Smooth muscle cell of the coronary artery (primary cell): Measurements from ENCODE around the gene NR2F1. TPM values are rescaled to one million over a fixed set of nuclear protein-coding genes. Genes with fewer than 3 reads are reported as not detected.

Experiments
- total RNA-seq: library from RNA; depleted of rRNA; stranded (reverse); fragments of >200 nt; gene quantifications from 2 replicates; pipeline ENCODE4 v1.2.3, GENCODE V29; 2014; ENCODE audit warnings: low replicate concordance

Gene NR2F1
- total RNA-seq: 11.7 and 14.7 TPM in 2 replicates

GRCh38 chr5:93582677-93583438, at the start of gene NR2F1:
NR2F1 (plus strand) TSS chr5:93583222; CDS start chr5:93585024, 1,802 bp downstream.

GRCh38 chr5:93580927-93581445, 2.0 kb upstream of the NR2F1 start, which contains the start of gene NR2F1-AS1:
NR2F1-AS1 (minus strand) TSS chr5:93581219.

Other genes starting within 250 kb of the NR2F1 start
- 16.0 and 24.2 TPM in 2 replicates for gene NR2F1-AS1, start 2.0 kb upstream of the NR2F1 start, total RNA-seq
- 0.45 and 0.47 TPM in 2 replicates for gene POU5F2, start 158.4 kb downstream of the NR2F1 start, total RNA-seq